ENCODE results near the gene NAPG.

GRCh38 chr18:10490401-10491165, 35.2 kb upstream of the NAPG start:
- no peak for TF ChIP-seq CTCF (IDR thresholded peaks at IDR 0.05 in 4 of 5, conservative IDR thresholded peaks at IDR 0.05 in 1 of 5)
- no peak for TF ChIP-seq POLR2A (IDR thresholded peaks at IDR 0.05)
